Gastroesophageal sphincter (tissue), 3 donors: ENCODE results near the gene GNG8.

Experiments
- EP300 ChIP-seq: sonication (generic); formaldehyde crosslinking; IDR thresholded peaks from one replicate; pipeline ENCODE4 v1.6.1; 2017; ENCODE audit warnings: antibody characterized with exemption, mild to moderate bottlenecking
- POLR2A ChIP-seq, 2 donors: fragments of 450-650 bp; IDR thresholded peaks; one replicate each; pipeline ENCODE4 v1.6.1; 2017; ENCODE audit warnings: antibody characterized with exemption in 2 of 2, mild to moderate bottlenecking in 2 of 2, moderate library complexity in 1 of 2
- POLR2AphosphoS5 ChIP-seq: sonication (generic); formaldehyde crosslinking; IDR thresholded peaks from one replicate; pipeline ENCODE4 v1.6.1; 2017; ENCODE audit warnings: antibody characterized with exemption
- TF ChIP-seq, protein P1 (sequence below), 4 experiments: fragments of 200-600 bp in 2 of 4; fragments of 450-650 bp in 2 of 4; sonication (generic) in 1 of 4; IDR thresholded peaks; one replicate each; pipeline ENCODE4 v1.5.1; 2017 to 2019; ENCODE audit warnings: antibody characterized with exemption in 4 of 4, mild to moderate bottlenecking in 2 of 4, moderate library complexity in 2 of 4

DNA sequence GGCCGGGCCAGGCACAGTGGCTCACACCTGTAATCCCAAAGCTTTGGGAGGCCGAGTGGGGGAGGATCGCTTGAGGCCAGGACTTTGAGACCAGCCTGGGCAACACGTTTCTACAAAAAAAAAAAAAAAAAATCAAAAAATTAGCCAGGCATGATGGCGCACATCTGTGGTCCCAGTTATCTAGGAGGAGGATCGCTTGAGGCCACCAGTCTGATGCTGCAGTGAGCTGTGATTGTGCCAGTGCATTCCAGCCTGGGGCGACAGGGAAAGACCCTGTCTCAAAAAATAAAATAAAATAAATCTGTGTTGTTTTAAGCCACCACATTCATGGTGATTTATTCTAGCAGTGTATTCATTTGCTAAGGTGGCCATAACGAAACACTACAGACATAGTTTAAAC is 29.1 kb upstream of the GNG8 start:
- TF ChIP-seq POLR2A (IDR thresholded peaks at IDR 0.05) = no peak
- TF ChIP-seq, protein P1, sequence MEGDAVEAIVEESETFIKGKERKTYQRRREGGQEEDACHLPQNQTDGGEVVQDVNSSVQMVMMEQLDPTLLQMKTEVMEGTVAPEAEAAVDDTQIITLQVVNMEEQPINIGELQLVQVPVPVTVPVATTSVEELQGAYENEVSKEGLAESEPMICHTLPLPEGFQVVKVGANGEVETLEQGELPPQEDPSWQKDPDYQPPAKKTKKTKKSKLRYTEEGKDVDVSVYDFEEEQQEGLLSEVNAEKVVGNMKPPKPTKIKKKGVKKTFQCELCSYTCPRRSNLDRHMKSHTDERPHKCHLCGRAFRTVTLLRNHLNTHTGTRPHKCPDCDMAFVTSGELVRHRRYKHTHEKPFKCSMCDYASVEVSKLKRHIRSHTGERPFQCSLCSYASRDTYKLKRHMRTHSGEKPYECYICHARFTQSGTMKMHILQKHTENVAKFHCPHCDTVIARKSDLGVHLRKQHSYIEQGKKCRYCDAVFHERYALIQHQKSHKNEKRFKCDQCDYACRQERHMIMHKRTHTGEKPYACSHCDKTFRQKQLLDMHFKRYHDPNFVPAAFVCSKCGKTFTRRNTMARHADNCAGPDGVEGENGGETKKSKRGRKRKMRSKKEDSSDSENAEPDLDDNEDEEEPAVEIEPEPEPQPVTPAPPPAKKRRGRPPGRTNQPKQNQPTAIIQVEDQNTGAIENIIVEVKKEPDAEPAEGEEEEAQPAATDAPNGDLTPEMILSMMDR (IDR thresholded peaks at IDR 0.05) = no peak
- no peak for TF ChIP-seq EP300
- no peak for TF ChIP-seq POLR2AphosphoS5
